Pancreas (tissue), 10 donors: ENCODE data around the gene ZNF385A. TPM values are rescaled to one million over a fixed set of nuclear protein-coding genes. Genes with fewer than 3 reads are reported as not detected.

ENCODE experiments used
- ATAC-seq, 4 donors: fragments of 200-7000 bp; cut with Tn5 transposase; one replicate each; pipeline versions ENCODE4 v1.8.0 to v1.9.1; 2020; ENCODE audit warnings: mild to moderate bottlenecking in 4 of 4, moderate library complexity in 4 of 4
- DNase-seq, 6 donors: peaks; one replicate each; pipeline ENCODE4 v3.0.0-alpha.2; 2020
- FAIRE-seq: peaks from 2 replicates; lab custom pipeline; 2012; peaks lifted over from hg19 to GRCh38; lab: Jason Lieb, UNC
- H3K27ac ChIP-seq, 4 donors: fragments of 200-600 bp; sonication (generic); 1 replicate in 3 of 4; 2 replicates in 1 of 4; pipeline versions ENCODE4 v1.5.0 to v1.8.0; 2020
- H3K27me3 ChIP-seq, 4 donors: fragments of 200-600 bp; one replicate each; pipeline ENCODE4 v1.8.0; 2021
- H3K36me3 ChIP-seq, 3 donors: fragments of 200-600 bp; sonication (generic) in 1 of 3; one replicate each; pipeline versions ENCODE4 v1.5.0 to v1.8.0; 2020 to 2021
- H3K4me1 ChIP-seq, 3 donors: fragments of 200-600 bp; one replicate each; pipeline ENCODE4 v1.8.0; 2021
- H3K4me3 ChIP-seq, 4 donors: fragments of 200-600 bp; sonication (generic) in 2 of 4; one replicate each; pipeline versions ENCODE4 v1.5.0 to v1.8.0; 2020 to 2021
- H3K9me3 ChIP-seq, 4 donors: fragments of 200-600 bp; one replicate each; pipeline ENCODE4 v1.8.0; 2021
- WGBS, 2 donors: extraction: QIAGEN DNeasy Blood & Tissue Kit; methylation state at CpG; one replicate each; pipeline ENCODE4 v1.1.7; 2013; 5-methylcytosine and 5-hydroxymethylcytosine counted together
- intact Hi-C, 3 donors: fragments of 100-400 bp; cut with DNase I; formaldehyde crosslinking; loops; one replicate each; pipeline versions ENCODE4 v1.11.1 to v1.14.2; 2022
- polyA plus RNA-seq, 2 donors: library from polyadenylated mRNA; stranded (reverse); fragments of 200-250 nt; gene quantifications; one replicate each; pipeline ENCODE4 v1.2.3, GENCODE V29; 2013
- total RNA-seq, 6 donors: library from RNA; stranded (reverse); fragmentation: NEBNext Ultra II Directional in 4 of 6; extraction: Animal tissue kit (Norgen Biotek cat#: 25700) in 4 of 6; gene quantifications; one replicate each; pipeline versions ENCODE4 v1.2.1 to v1.2.4, GENCODE V29; 2021 to 2023
- TF ChIP-seq, protein P1 (sequence below), 4 donors: fragments of 200-600 bp; sonication (generic) in 3 of 4; IDR thresholded peaks; one replicate each; pipeline versions ENCODE4 v1.5.0 to v1.8.0; 2021; ENCODE audit warnings: antibody characterized with exemption in 4 of 4
- donor health status: healthy with polysubstance abuse.
- donor health status: DM: no; HTN: no; CAD: no; lungs with moderate emphysema.
- donor health status: DM: no; HTN: no; CAD: no.
- donor health status: control.
- donor health status: control.
- donor health status: Bipolar disorder and iron deficiency.
- donor health status: DM: yes; HTN: yes; CAD: no.
- donor health status: DM: no; HTN: no; CAD: no.
- donor health status: DM: no; HTN: no; CAD: no.
- donor health status: DM: yes; HTN: yes; CAD: no.

ZNF385A gene
- total and polyA plus RNA-seq, 8 donors = 0.59 to 8.2 (median 2.9) TPM

DNA sequence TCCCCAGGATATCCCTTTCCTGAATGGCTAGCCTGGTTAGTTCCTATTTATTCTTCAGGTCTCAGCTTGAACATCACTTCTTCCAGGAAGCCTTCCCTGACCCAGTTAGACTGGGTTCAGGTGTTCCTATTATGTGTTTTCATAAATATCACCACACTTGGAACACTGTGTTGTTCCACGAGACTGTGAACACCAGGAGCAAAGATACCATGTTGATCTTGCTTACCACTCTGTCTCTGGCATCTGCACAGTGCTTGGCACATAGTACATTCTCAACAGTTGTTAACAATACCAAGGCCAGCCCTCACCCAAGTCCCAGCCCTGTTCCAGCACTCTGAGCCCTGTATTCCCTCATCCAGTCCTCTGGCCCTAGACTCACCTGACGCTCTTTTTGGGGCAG, 13.7 kb upstream of the ZNF385A start:
- no peaks in the 10 kb centered on the region for H3K4me1 ChIP-seq
- TF ChIP-seq, protein P1, sequence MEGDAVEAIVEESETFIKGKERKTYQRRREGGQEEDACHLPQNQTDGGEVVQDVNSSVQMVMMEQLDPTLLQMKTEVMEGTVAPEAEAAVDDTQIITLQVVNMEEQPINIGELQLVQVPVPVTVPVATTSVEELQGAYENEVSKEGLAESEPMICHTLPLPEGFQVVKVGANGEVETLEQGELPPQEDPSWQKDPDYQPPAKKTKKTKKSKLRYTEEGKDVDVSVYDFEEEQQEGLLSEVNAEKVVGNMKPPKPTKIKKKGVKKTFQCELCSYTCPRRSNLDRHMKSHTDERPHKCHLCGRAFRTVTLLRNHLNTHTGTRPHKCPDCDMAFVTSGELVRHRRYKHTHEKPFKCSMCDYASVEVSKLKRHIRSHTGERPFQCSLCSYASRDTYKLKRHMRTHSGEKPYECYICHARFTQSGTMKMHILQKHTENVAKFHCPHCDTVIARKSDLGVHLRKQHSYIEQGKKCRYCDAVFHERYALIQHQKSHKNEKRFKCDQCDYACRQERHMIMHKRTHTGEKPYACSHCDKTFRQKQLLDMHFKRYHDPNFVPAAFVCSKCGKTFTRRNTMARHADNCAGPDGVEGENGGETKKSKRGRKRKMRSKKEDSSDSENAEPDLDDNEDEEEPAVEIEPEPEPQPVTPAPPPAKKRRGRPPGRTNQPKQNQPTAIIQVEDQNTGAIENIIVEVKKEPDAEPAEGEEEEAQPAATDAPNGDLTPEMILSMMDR (IDR thresholded peaks at IDR 0.05) = no peak
- no peak overlapping the region for H3K27ac ChIP-seq
- DNase-seq (no peak), ATAC-seq (no peak), FAIRE-seq (no peak)
- no peak overlapping the region for H3K4me3 ChIP-seq
- H3K36me3 ChIP-seq = peaks cover 0 to 36% (median 8%) of the 10 kb centered on the region in 3 donors
- intact Hi-C loops = no loop called here
- no peaks in the 10 kb centered on the region for H3K9me3 ChIP-seq
- no peaks in the 10 kb centered on the region for H3K27me3 ChIP-seq
- 81 to 85% methylated on average over 2 of the region's 2 CpGs for WGBS, 2 donors

- WGBS, 2 donors = 86% methylated on average over 1 of the region's 1 CpG
- Histone ChIP-seq H3K27ac (no peak overlapping the region), H3K36me3 (peaks cover 0 to 26% (median 10%) of the 10 kb centered on the region in 3 donors), H3K4me1 (no peaks in the 10 kb centered on the region), H3K4me3 (no peak overlapping the region), H3K27me3 (no peaks in the 10 kb centered on the region), H3K9me3 (no peaks in the 10 kb centered on the region)
- no peak for FAIRE-seq
- ATAC-seq = no peak
- intact Hi-C loops = no loop called here
- DNase-seq = no peak
- TF ChIP-seq, protein P1 (IDR thresholded peaks at IDR 0.05) = no peak
These were observed 12.6 kb upstream of the ZNF385A start for GRCh38 chr12:54397157-54397556.

GRCh38 chr12:54395545-54395944, 11.0 kb upstream of the ZNF385A start:
- intact Hi-C loops = no loop called here

DNA sequence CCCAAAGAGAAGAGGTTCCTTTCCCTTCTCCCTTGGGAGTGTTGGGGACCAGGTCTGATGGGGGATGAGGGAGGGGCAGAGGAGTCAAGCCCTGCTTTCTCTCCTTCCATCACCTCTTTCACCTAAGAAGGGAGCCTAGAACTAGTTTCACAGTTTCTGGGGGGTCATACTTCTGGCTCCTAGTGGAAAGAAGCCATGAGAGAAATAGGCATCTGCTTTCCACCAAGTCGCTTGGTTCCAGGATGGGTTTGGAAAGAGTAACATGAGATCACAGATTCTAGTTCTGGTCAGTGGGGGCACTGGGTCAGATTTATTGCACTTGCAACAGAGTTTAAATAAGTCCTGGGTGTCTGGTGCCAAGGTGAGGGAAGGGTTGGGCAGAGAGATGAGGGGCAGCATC, 10.5 kb upstream of the ZNF385A start:
- FAIRE-seq (no peak), DNase-seq (no peak), ATAC-seq (no peak)
- intact Hi-C loops = no loop called here
- no peak overlapping the region for H3K4me3 ChIP-seq
- no peaks in the 10 kb centered on the region for H3K9me3 ChIP-seq
- H3K4me1 ChIP-seq = no peaks in the 10 kb centered on the region
- H3K27ac ChIP-seq = no peak overlapping the region
- WGBS, 2 donors = 90 to 100% methylated on average over 1 of the region's 1 CpG
- no peaks in the 10 kb centered on the region for H3K27me3 ChIP-seq
- TF ChIP-seq, protein P1 (IDR thresholded peaks at IDR 0.05) = no peak
- H3K36me3 ChIP-seq = peaks cover 0 to 15% (median 2%) of the 10 kb centered on the region in 3 donors

More at GRCh38 chr12:54395545-54395944, 11.0 kb upstream of the ZNF385A start:
- Histone ChIP-seq H3K9me3 (no peaks in the 10 kb centered on the region), H3K4me3 (no peak overlapping the region), H3K27me3 (no peaks in the 10 kb centered on the region), H3K4me1 (no peaks in the 10 kb centered on the region), H3K36me3 (peaks cover 0 to 15% (median 2%) of the 10 kb centered on the region in 3 donors), H3K27ac (no peak overlapping the region)
- TF ChIP-seq, protein P1 (IDR thresholded peaks at IDR 0.05) = no peak
- FAIRE-seq (no peak), ATAC-seq (no peak), DNase-seq (no peak)

- no peak overlapping the region for H3K4me3 ChIP-seq
- 24 to 32% methylated on average over 4 of the region's 4 CpGs for WGBS, 2 donors
- no peak for FAIRE-seq
- peak in 3 of 4 donors; percentile 32 to 53 (median 37) for ATAC-seq
- intact Hi-C loops = no loop called here
- peak in 1 of 6 donors; percentile 47 for DNase-seq
- no peak overlapping the region for H3K27ac ChIP-seq
- TF ChIP-seq, protein P1 (IDR thresholded peaks at IDR 0.05) = peak; percentile 43 to 74 (median 60)
- H3K36me3 ChIP-seq = peaks cover 0 to 15% (median 2%) of the 10 kb centered on the region in 3 donors
- H3K27me3 ChIP-seq = no peaks in the 10 kb centered on the region
- no peaks in the 10 kb centered on the region for H3K9me3 ChIP-seq
- H3K4me1 ChIP-seq = no peaks in the 10 kb centered on the region
These were observed 9.8 kb upstream of the ZNF385A start for GRCh38 chr12:54394281-54394719.
